Measurements from ENCODE around the gene GAS1. TPM values are rescaled to one million over a fixed set of nuclear protein-coding genes. Genes with fewer than 3 reads are reported as not detected.

The GAS1 gene
- total RNA-seq, 1 experiment from 2014 or later = 0.07 TPM

DNA sequence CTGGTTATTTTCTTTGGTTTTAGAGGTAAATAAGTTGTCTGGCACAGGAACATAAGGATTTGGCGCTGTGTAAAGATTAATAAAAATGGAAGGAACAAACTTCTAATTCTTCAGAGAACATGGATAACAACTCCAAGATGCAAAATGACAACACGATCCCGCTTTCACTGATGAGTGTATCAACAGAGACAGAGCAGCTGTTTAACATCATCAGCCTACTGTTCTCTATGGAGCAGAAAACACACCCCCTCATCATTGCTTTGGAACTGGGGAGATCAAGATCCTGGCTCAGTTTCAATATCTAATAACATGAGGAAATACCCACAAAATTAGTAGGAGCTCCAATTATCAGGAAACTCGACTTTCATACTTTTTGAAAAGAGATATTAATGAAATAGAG is 8.3 kb upstream of the GAS1 start:
- ChIA-PET POLR2A (no interaction called here), RAD21 (ENCODE audit: low non-redundant PET in 1 of 2, low total read pairs in 2 of 2, uncharacterized antibody in 2 of 2, unreplicated experiment in 2 of 2) (no interaction called here), CTCF (interaction anchor here (0.6 kb wide), 1 partner anchor 8 kb away, joined by 3 read pairs; no protein-coding TSS in a partner anchor)
- no TSS peak for BruUV-seq (replicated peaks)
- ATAC-seq = no peak
- DNase-seq (ENCODE audit: low read depth, low spot score) = no peak
- H3K9me3 ChIP-seq (ENCODE audit: control insufficient read depth in 1 of 2, insufficient read depth in 1 of 2, low read depth in 1 of 2, low read length in 2 of 2) = no peaks in the 10 kb centered on the region
- H3K4me3 ChIP-seq (replicated peaks in 1 of 2; ENCODE audit: low read depth in 1 of 2, low read length in 2 of 2) = no peak overlapping the region
- H3K27me3 ChIP-seq (ENCODE audit: insufficient read depth, low read length) = peaks cover 47% of the 10 kb centered on the region
- no peaks in the 10 kb centered on the region for H4K20me1 ChIP-seq (ENCODE audit: insufficient read depth)
- no peaks in the 10 kb centered on the region for H3K79me2 ChIP-seq (ENCODE audit: insufficient read depth, low read length)
- no peak overlapping the region for H3K9ac ChIP-seq (ENCODE audit: low read length)
- TF ChIP-seq RAD21 (IDR thresholded peaks at IDR 0.05; ENCODE audit: low read depth) (no peak), ZFX (IDR thresholded peaks at IDR 0.05) (no peak), SP1 (IDR thresholded peaks at IDR 0.05; ENCODE audit: low read depth) (no peak)
- TF ChIP-seq, protein P1, sequence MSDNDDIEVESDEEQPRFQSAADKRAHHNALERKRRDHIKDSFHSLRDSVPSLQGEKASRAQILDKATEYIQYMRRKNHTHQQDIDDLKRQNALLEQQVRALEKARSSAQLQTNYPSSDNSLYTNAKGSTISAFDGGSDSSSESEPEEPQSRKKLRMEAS (IDR thresholded peaks at IDR 0.05) = no peak
- TF ChIP-seq, protein P2, sequence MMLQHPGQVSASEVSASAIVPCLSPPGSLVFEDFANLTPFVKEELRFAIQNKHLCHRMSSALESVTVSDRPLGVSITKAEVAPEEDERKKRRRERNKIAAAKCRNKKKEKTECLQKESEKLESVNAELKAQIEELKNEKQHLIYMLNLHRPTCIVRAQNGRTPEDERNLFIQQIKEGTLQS (IDR thresholded peaks at IDR 0.05) = no peak
- TF ChIP-seq, protein P3, sequence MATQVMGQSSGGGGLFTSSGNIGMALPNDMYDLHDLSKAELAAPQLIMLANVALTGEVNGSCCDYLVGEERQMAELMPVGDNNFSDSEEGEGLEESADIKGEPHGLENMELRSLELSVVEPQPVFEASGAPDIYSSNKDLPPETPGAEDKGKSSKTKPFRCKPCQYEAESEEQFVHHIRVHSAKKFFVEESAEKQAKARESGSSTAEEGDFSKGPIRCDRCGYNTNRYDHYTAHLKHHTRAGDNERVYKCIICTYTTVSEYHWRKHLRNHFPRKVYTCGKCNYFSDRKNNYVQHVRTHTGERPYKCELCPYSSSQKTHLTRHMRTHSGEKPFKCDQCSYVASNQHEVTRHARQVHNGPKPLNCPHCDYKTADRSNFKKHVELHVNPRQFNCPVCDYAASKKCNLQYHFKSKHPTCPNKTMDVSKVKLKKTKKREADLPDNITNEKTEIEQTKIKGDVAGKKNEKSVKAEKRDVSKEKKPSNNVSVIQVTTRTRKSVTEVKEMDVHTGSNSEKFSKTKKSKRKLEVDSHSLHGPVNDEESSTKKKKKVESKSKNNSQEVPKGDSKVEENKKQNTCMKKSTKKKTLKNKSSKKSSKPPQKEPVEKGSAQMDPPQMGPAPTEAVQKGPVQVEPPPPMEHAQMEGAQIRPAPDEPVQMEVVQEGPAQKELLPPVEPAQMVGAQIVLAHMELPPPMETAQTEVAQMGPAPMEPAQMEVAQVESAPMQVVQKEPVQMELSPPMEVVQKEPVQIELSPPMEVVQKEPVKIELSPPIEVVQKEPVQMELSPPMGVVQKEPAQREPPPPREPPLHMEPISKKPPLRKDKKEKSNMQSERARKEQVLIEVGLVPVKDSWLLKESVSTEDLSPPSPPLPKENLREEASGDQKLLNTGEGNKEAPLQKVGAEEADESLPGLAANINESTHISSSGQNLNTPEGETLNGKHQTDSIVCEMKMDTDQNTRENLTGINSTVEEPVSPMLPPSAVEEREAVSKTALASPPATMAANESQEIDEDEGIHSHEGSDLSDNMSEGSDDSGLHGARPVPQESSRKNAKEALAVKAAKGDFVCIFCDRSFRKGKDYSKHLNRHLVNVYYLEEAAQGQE (IDR thresholded peaks at IDR 0.05; ENCODE audit: low read depth) = no peak
- H3K4me2 ChIP-seq (ENCODE audit: low read length) = no peak overlapping the region
- H3K27ac ChIP-seq (ENCODE audit: low read depth, low read length) = no peak overlapping the region
- H2AFZ ChIP-seq (ENCODE audit: low read depth, low read length, poor library complexity, severe bottlenecking) = no peak overlapping the region
- no peaks in the 10 kb centered on the region for H3K9me2 ChIP-seq (ENCODE audit: insufficient read depth)
- intact Hi-C loops (cut with micrococcal nuclease) = no loop called here
- no peaks in the 10 kb centered on the region for H3K4me1 ChIP-seq (ENCODE audit: control insufficient read depth in 1 of 2, insufficient read depth in 2 of 2, low read length in 2 of 2)
- H3K36me3 ChIP-seq (ENCODE audit: control insufficient read depth in 1 of 2, insufficient read depth in 2 of 2, low read length in 2 of 2) = no peaks in the 10 kb centered on the region

DNA sequence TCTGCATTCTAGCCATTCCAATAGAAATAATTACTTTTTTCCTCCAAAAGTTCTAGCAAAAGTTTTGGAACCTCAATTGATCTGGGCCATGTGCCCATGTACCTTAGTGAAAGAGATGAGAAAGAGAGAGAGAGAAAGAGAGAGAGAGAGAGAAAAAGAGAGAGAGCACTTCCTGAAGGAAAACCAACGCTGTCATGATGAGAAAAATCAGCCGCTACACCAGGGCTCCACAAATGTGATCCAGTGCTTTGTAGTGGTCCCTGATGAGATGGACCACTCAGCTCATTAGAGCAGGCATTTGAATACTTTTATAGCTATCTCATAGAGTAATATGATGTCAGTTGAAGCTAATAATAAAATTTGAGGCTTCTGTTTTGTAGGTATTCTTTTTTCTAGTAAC is 7.7 kb upstream of the GAS1 start:
- H4K20me1 ChIP-seq (ENCODE audit: insufficient read depth) = no peaks in the 10 kb centered on the region
- intact Hi-C loops (cut with micrococcal nuclease) = no loop called here
- ChIA-PET POLR2A (no interaction called here), CTCF (no interaction called here), RAD21 (ENCODE audit: low non-redundant PET in 1 of 2, low total read pairs in 2 of 2, uncharacterized antibody in 2 of 2, unreplicated experiment in 2 of 2) (no interaction called here)
- no peak overlapping the region for H3K4me2 ChIP-seq (ENCODE audit: low read length)
- no peaks in the 10 kb centered on the region for H3K4me1 ChIP-seq (ENCODE audit: control insufficient read depth in 1 of 2, insufficient read depth in 2 of 2, low read length in 2 of 2)
- TF ChIP-seq, protein P3 (IDR thresholded peaks at IDR 0.05; ENCODE audit: low read depth) = no peak
- DNase-seq (ENCODE audit: low read depth, low spot score) = no peak
- no TSS peak for BruUV-seq (replicated peaks)
- no peak for ATAC-seq
- H3K4me3 ChIP-seq (replicated peaks in 1 of 2; ENCODE audit: low read depth in 1 of 2, low read length in 2 of 2) = no peak overlapping the region
- H3K36me3 ChIP-seq (ENCODE audit: control insufficient read depth in 1 of 2, insufficient read depth in 2 of 2, low read length in 2 of 2) = no peaks in the 10 kb centered on the region
- no peaks in the 10 kb centered on the region for H3K79me2 ChIP-seq (ENCODE audit: insufficient read depth, low read length)
- peaks cover 42% of the 10 kb centered on the region for H3K27me3 ChIP-seq (ENCODE audit: insufficient read depth, low read length)
- no peak overlapping the region for H3K27ac ChIP-seq (ENCODE audit: low read depth, low read length)
- H3K9ac ChIP-seq (ENCODE audit: low read length) = no peak overlapping the region
- H2AFZ ChIP-seq (ENCODE audit: low read depth, low read length, poor library complexity, severe bottlenecking) = no peak overlapping the region
- H3K9me3 ChIP-seq (ENCODE audit: control insufficient read depth in 1 of 2, insufficient read depth in 1 of 2, low read depth in 1 of 2, low read length in 2 of 2) = no peaks in the 10 kb centered on the region
- H3K9me2 ChIP-seq (ENCODE audit: insufficient read depth) = no peaks in the 10 kb centered on the region

All from HCT116 (cell line).